KOPT-K1 (cell line): ENCODE results near the gene H2BK1.

Experiments used
- H3K27ac ChIP-seq: fragments of 200-600 bp; sonication (generic); 2 replicates; pipeline ENCODE4 v1.5.1; 2016; ENCODE audit warnings: antibody characterized with exemption, mild to moderate bottlenecking, low read depth, low read length; ENCODE audit not compliant: poor library complexity, severe bottlenecking
- H3K36me3 ChIP-seq: fragments of 200-600 bp; sonication (generic); 2 replicates; pipeline ENCODE4 v1.5.1; 2017; ENCODE audit warnings: antibody characterized with exemption, mild to moderate bottlenecking, low read length, moderate library complexity; ENCODE audit not compliant: insufficient read depth
- H3K9me3 ChIP-seq: fragments of 200-600 bp; sonication (generic); 2 replicates; pipeline ENCODE4 v1.5.1; 2017; ENCODE audit warnings: antibody characterized with exemption, low read length, mild to moderate bottlenecking; ENCODE audit not compliant: insufficient read depth, poor library complexity, severe bottlenecking

Gene H2BK1

DNA sequence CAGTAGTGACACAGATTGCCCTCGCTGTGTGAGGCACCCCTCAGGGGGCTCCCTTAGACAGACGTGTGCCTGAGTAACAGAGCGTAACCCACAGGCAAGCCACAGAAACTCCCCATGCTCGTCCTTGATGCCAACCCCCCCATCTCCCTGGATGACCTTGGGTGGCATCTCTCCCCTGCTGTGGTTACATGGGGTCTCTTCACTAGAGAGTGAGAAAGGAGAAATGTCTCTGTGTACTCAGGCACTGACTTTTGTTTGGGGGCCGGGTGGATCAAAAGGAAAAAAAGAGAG lies 22.1 kb downstream of the H2BK1 start:
- H3K27ac ChIP-seq, result no peak overlapping the region
- H3K36me3 ChIP-seq, result no peaks in the 10 kb centered on the region
- no peaks in the 10 kb centered on the region for H3K9me3 ChIP-seq

DNA sequence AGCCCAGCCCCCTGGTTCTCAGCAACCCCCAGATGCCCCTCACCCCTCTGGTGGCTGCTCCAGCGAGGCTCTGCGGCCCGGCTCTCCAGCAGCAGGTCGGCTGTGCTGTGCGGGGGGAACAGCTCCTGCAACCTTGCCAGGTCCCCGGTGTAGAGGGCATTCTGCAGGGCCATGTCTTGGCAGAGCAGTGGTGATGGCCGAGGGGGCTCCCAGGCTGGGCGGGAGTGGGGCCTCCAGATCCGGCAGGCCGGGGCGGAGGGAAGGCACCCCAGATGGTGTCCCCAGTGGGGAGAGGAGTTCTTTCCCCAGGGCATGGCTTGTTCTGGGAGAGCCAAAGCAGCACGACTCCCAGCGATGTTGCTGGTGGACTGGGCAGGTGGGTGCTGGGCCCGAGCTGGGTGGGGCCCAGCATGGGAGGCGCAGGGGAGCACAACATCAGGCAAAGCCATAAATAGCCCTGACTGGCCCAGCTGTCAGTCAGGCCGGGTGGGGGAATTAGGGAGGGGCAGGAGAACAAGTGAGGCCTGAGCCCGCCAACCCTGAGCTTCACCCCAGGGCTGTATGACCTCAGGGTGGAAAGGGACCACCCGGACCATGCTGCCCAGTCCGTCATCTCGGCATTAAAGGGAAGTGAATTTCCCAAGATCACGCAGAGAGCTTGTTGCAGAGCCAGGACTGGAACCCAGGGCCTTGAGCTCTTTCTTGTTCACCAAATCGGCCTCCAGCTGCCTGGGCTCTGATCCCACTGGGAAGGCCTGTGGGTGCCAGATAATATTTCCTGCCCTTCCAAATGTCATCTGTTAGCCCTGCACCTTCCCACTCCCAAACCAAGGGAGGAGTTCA lies 22.7 kb downstream of the H2BK1 start:
- no peak overlapping the region for H3K27ac ChIP-seq
- no peaks in the 10 kb centered on the region for H3K36me3 ChIP-seq
- no peaks in the 10 kb centered on the region for H3K9me3 ChIP-seq

DNA sequence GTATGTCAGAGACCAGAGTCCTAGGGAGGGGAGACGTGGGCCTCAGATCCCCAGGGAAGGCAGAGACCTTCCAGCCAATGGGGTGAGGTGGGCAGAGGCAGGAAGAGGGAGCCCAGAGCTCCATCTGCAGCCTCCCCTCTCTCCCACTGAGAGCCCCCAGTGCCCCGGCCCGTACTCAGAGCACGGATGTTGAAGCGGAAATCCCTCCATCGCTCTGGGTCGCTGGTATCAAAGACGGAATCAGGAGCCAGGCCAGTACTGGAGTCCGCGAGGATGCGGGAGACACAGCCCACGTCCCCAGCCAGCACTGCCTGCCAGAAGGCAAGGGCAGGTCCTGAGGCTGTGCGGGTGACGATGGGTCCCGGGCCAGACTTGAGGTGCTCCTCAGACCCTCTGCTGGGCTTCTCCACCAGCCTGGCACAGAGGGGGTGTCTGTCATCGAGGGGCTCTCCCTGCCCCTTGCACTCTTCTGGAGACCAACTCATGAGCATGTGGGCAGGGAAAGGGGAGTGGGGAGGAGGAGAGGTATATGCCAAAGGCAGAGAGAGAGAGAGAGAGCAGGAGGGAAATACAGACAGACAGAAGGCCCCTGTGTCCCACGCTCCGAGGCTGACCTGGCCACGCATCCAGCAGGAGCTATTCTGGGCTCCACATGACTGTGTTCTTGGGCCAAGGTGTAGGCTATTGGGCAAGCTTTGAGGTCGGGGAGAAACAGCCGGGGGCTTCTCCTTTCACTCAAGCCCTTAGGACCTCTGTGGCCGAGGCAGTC lies 23.5 kb downstream of the H2BK1 start, which contains the start of gene ASB10:
ASB10 (minus strand) TSS at position 611 of the 769 bp plus-strand sequence; CDS start at position 491, 120 bp downstream.
- Histone ChIP-seq H3K27ac (no peak within 1 kb of the TSS), H3K9me3 (no peaks in the 10 kb centered on the region), H3K36me3 (no peaks in the 10 kb centered on the region)

- Histone ChIP-seq H3K36me3 (no peaks in the 10 kb centered on the region), H3K9me3 (no peaks in the 10 kb centered on the region), H3K27ac (no peak overlapping the region)
Measured at GRCh38 chr7:151185762-151186639, 24.3 kb downstream of the H2BK1 start.

DNA sequence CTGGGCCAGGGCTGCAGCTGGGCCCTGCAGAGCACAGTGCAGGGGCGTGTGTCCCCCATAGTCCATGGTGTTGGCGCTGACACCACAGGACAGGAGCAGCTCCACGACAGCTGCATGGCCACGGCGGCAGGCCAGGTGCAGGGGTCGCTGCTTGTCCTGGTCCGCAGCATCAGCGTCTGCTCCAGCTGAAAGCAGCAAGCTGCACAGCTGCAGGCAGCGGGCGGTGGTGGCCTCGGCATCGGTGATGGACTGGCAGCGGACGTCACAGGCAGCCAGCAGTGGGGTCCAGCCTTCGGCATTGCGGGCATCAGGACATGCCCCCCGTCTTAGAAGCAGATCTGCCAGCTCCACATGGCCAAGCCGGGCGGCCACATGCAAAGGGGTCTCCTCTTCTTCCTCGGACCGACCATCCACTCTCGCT lies 29.3 kb downstream of the H2BK1 start:
- no peak overlapping the region for H3K27ac ChIP-seq
- no peaks in the 10 kb centered on the region for H3K36me3 ChIP-seq
- H3K9me3 ChIP-seq, result no peaks in the 10 kb centered on the region

DNA sequence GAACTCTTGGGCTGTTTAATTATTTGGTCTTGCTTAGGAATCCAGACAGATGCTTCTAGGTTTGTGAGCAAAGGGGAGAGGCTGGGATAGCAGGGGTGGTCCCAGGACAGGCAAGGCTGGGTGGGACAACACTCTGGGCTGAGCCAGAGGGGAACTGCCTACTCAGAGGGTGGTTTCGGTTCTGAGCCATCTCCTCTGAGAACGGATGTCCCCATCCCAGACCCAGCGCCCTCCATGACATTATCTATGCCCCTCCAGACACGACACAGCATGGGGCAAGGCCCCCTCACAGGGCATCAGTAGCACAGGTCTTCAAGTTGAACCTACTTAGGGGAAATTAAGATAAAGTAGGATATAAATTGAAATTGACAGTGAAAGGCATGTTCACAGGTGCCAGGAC lies 30.3 kb downstream of the H2BK1 start:
- H3K36me3 ChIP-seq, result no peaks in the 10 kb centered on the region
- H3K9me3 ChIP-seq, result no peaks in the 10 kb centered on the region
- H3K27ac ChIP-seq, result no peak overlapping the region

DNA sequence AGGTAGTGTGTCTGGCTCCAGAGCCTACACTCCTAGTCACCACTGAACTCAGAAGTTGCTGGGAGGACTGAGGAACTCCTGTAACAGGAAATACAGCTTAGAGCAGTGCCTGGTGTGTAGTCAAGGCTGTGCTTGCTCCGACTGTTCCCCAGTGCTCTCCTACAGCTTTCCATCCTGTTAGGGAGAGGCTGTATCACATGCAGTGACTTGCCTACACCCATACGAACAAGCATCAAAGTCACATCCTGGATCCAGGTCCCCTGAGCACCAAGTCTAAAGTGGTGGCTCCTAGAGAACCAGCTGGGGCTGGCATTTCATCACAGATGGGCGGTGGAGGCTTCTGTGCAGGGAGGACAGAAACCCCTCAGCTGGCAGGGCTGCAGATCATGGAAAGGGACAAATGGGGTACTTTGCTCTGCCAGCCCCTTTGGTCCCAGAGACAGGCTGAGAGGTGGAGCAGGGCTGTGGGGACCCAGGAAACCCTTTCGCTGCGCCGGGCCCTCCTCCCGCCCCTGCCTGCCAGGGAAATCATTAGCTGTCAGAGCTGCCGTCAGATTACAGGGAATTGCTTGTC lies 30.9 kb downstream of the H2BK1 start:
- no peaks in the 10 kb centered on the region for H3K9me3 ChIP-seq
- no peaks in the 10 kb centered on the region for H3K36me3 ChIP-seq
- no peak overlapping the region for H3K27ac ChIP-seq

DNA sequence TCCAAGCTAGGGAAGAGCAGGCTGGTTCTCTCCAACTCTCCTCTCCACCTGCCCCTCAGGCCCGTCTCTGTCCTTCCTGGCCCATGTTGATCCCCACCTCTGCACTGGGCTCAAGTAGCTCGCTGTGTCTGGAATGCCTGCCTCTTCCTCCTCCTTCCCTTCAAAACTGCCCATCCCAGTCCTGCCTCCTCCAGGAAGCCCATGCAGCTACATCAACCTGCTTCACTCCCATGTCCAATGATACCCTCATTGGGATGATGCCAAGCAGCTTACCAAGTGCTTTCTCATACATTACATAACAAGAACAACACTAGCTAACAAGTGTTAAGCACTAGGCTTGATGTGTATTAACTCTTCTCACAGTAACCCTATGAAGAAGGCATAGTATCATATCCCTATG lies 31.5 kb downstream of the H2BK1 start:
- H3K9me3 ChIP-seq, result no peaks in the 10 kb centered on the region
- no peaks in the 10 kb centered on the region for H3K36me3 ChIP-seq
- no peak overlapping the region for H3K27ac ChIP-seq

DNA sequence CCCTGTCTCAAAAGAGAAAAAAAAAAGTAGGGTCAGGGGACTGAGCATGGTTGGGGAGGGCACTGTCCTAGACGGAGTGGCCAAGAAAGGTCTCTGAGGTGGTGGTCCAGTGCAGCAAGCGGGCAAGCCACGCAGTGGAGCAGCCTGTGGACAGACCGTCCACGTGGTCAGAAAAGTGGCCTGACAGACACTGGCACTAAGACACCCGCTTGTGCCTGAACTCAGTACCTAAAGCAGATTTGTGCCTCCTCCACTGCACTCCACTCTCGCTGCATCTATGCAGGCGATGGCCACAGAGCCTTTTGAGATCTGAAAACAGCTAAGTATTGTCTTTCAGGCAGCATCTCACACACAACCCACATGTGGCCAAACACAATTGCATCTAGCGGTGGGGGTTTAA lies 32.1 kb downstream of the H2BK1 start:
- H3K36me3 ChIP-seq, result no peaks in the 10 kb centered on the region
- H3K9me3 ChIP-seq, result no peaks in the 10 kb centered on the region
- H3K27ac ChIP-seq, result no peak overlapping the region

DNA sequence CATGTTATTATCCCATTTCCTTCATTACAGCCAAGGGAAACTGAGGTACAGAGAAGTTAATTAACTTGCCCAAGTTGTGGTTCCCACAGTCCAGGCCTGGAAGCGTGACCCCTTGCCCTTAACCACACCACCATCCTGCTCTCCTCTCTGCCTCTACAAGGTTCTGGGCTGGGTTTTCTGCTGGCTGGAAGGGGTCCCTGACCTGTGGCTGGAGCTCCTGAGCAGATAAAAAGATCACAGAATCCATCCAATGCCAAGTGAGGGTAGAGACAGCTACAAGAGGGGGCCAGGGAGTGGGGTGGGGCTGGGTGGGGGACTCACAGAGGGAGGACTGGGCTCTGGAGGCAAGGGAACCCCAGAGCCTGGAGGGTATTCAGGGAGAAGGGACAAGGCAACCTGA lies 33.0 kb downstream of the H2BK1 start:
- Histone ChIP-seq H3K9me3 (no peaks in the 10 kb centered on the region), H3K36me3 (no peaks in the 10 kb centered on the region), H3K27ac (no peak overlapping the region)

GRCh38 chr7:151176401-151176800 lies 33.9 kb downstream of the H2BK1 start:
- H3K9me3 ChIP-seq, result no peaks in the 10 kb centered on the region
- H3K36me3 ChIP-seq, result no peaks in the 10 kb centered on the region
- no peak overlapping the region for H3K27ac ChIP-seq

DNA sequence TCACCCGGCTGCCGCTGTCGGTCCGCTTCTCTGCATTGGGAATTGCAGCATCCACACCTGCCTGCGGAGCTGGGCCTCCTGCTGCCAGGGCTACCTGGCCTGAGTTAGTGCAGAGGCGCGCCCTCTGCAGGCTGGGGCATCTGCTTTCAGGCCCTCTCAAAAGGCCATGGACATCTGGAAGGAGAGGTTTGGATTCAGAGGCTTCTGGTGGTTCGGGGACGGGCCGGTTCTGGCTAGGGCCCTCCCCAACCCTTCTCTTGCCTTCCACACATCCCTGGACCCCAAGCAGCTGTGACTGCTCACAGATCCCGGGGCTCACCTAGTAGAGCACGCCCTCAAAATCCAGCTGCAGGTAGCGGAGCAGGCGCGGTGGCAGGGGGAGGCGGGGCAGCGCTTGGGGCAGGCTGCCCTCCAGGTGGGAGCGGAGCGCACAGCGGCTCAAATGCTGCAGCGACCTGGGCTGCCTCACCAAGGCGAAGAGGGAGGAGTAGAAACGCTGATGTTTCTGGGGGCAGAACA lies 34.4 kb downstream of the H2BK1 start:
- no peaks in the 10 kb centered on the region for H3K36me3 ChIP-seq
- no peak overlapping the region for H3K27ac ChIP-seq
- no peaks in the 10 kb centered on the region for H3K9me3 ChIP-seq

DNA sequence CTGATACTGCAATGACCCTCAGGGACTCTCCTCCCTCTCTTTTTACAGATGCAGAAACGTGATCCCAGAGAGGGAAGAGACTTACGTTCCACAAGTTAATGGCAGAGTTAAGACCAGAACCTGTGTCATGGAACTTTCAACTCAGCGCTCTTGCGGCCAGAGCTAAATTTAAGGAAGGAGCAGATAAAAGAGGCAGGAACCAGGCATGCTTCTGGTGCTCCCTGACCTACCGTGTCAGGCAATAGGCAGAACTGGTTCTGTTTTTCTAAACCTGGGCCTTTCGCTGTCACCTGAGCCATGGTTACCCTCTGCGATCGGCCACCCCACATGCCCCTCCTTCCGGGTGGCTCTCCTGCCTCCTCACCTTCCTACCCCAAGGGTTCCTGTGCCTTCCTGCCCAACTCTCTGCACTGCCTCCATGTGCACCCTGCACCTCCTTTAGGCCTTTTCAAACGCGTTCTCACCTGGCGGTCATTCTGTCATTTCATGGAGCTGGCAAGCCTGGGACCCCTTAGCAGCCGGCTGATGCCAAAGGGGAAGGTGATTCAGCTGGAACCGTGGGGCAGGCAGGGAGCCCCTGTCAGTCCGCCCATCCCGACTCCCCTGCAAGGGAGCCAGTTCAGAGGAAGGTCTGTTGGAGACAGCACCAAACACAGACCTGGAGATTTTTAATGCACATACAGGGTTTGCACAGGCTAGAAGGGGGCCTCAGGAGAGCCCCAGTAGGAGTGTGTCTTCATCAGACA lies 35.1 kb downstream of the H2BK1 start:
- Histone ChIP-seq H3K9me3 (no peaks in the 10 kb centered on the region), H3K36me3 (no peaks in the 10 kb centered on the region), H3K27ac (no peak overlapping the region)
